IMR-90 (cell line): ENCODE measurements around the gene MARS1. TPM values are rescaled to one million over a fixed set of nuclear protein-coding genes. Genes with fewer than 3 reads are reported as not detected.

Source experiments
- ATAC-seq: fragments of 200-7000 bp; cut with Tn5 transposase; 2 replicates; pipeline ENCODE4 v1.9.1; 2020; ENCODE audit warnings: low read depth, mild to moderate bottlenecking, moderate library complexity
- BruUV-seq: library from RNA; stranded (reverse); fragments of 400-500 nt; replicated peaks from 2 replicates; lab custom pipeline; 2021; lab: Mats Ljungman, UMichigan
- CTCF ChIA-PET: fragments of 300-600 bp; formaldehyde crosslinking; extraction: SDS; loops from one replicate; lab custom pipeline; 2021; ENCODE audit warnings: antibody characterized with exemption; lab: Yijun Ruan, JAX
- POLR2A ChIA-PET: fragments of 300-600 bp; sonication (Branson Sonifier 250); formaldehyde crosslinking; loops from one replicate; lab custom pipeline; 2022; ENCODE audit warnings: antibody characterized with exemption; ENCODE audit not compliant: unreplicated experiment; lab: Charles Lee
- DNase-seq: peaks from one replicate; pipeline ENCODE4 v3.0.0; 2013
- H2AFZ ChIP-seq: replicated peaks from 2 replicates; pipeline ENCODE3; 2013; ENCODE audit warnings: low read length, mild to moderate bottlenecking; ENCODE audit not compliant: poor library complexity
- H2AK5ac ChIP-seq: 2 replicates; pipeline ENCODE4 v1.6.1; 2013; ENCODE audit warnings: low read depth, low read length, inconsistent platforms
- H2AK9ac ChIP-seq: replicated peaks from 2 replicates; pipeline ENCODE3; 2013; ENCODE audit warnings: mild to moderate bottlenecking, low read depth, low read length, moderate library complexity; ENCODE audit not compliant: poor library complexity
- H2BK120ac ChIP-seq: 2 replicates; pipeline ENCODE4 v1.6.1; 2013; ENCODE audit warnings: low read depth, low read length, inconsistent platforms
- H2BK15ac ChIP-seq: 3 replicates; pipeline ENCODE4 v1.6.1; 2013; ENCODE audit warnings: low read depth, low read length, inconsistent platforms
- H2BK20ac ChIP-seq: 2 replicates; pipeline ENCODE4 v1.6.1; 2013; ENCODE audit warnings: low read depth, mild to moderate bottlenecking, inconsistent platforms, low read length, moderate library complexity
- H2BK5ac ChIP-seq: 2 replicates; pipeline ENCODE4 v1.6.1; 2013; ENCODE audit warnings: mild to moderate bottlenecking, low read depth, low read length, inconsistent platforms; ENCODE audit not compliant: poor library complexity, severe bottlenecking
- H3K14ac ChIP-seq: replicated peaks from 2 replicates; pipeline ENCODE4 v1.6.1; 2013; ENCODE audit warnings: low read depth, low read length, inconsistent platforms
- H3K18ac ChIP-seq: 2 replicates; pipeline ENCODE4 v1.6.1; 2013; ENCODE audit warnings: low read depth, low read length, control low read depth
- H3K23ac ChIP-seq: 2 replicates; pipeline ENCODE4 v1.6.1; 2013; ENCODE audit warnings: low read depth, low read length, inconsistent platforms
- H3K27ac ChIP-seq: 2 replicates; pipeline ENCODE4 v1.5.1; 2013; ENCODE audit warnings: mild to moderate bottlenecking, control low read depth, low read length; ENCODE audit not compliant: insufficient read depth
- H3K27me3 ChIP-seq: 2 replicates; pipeline ENCODE4 v1.6.1; 2013; ENCODE audit warnings: low read length; ENCODE audit not compliant: control insufficient read depth, insufficient read depth
- H3K36me3 ChIP-seq: 2 replicates; pipeline ENCODE4 v1.6.1; 2013; ENCODE audit warnings: low read length, mixed read lengths; ENCODE audit not compliant: control insufficient read depth, insufficient read depth
- H3K4ac ChIP-seq: 2 replicates; pipeline ENCODE4 v1.6.1; 2013; ENCODE audit warnings: low read depth, low read length, inconsistent platforms
- H3K4me1 ChIP-seq: 2 replicates; pipeline ENCODE4 v1.6.1; 2013; ENCODE audit warnings: low read length, mixed read lengths; ENCODE audit not compliant: control insufficient read depth, insufficient read depth
- H3K4me2 ChIP-seq: 2 replicates; pipeline ENCODE4 v1.6.1; 2013; ENCODE audit warnings: low read depth, mild to moderate bottlenecking, control low read depth, low read length, moderate library complexity
- H3K4me3 ChIP-seq: 2 replicates; pipeline ENCODE4 v1.5.1; 2013; ENCODE audit warnings: low read depth, mild to moderate bottlenecking, control low read depth, low read length, moderate library complexity; ENCODE audit not compliant: insufficient read depth
- H3K56ac ChIP-seq: 2 replicates; pipeline ENCODE4 v1.6.1; 2013; ENCODE audit warnings: low read length, inconsistent platforms; ENCODE audit not compliant: insufficient read depth; ENCODE audit errors: extremely low read depth
- H3K79me1 ChIP-seq, 2 experiments: 2 replicates each; pipeline ENCODE4 v1.6.1; 2013; ENCODE audit warnings: low read length in 2 of 2, inconsistent platforms in 1 of 2, low read depth in 1 of 2
- H3K9ac ChIP-seq: 2 replicates; pipeline ENCODE4 v1.6.1; 2013; ENCODE audit warnings: low read depth, low read length, control low read depth
- H3K9me1 ChIP-seq: 2 replicates; pipeline ENCODE4 v1.6.1; 2013; ENCODE audit warnings: low read length, inconsistent platforms; ENCODE audit not compliant: insufficient read depth
- H3K9me3 ChIP-seq: 2 replicates; pipeline ENCODE4 v1.6.1; 2013; ENCODE audit warnings: low read length; ENCODE audit not compliant: control insufficient read depth, insufficient read depth
- H4K20me1 ChIP-seq: 2 replicates; pipeline ENCODE4 v1.6.1; 2013; ENCODE audit warnings: low read length, inconsistent platforms; ENCODE audit not compliant: insufficient read depth
- H4K5ac ChIP-seq: 2 replicates; pipeline ENCODE4 v1.6.1; 2013; ENCODE audit warnings: mild to moderate bottlenecking, low read depth, low read length, control low read depth
- H4K8ac ChIP-seq, 2 experiments: 2 replicates each; pipeline ENCODE4 v1.6.1; 2013; ENCODE audit warnings: low read depth in 2 of 2, low read length in 2 of 2, control low read depth in 1 of 2, inconsistent platforms in 1 of 2
- H4K91ac ChIP-seq: 2 replicates; pipeline ENCODE4 v1.6.1; 2013; ENCODE audit warnings: low read depth, low read length, inconsistent platforms; ENCODE audit not compliant: insufficient read depth
- CEBPB ChIP-seq: IDR thresholded peaks from 2 replicates; pipeline ENCODE4 v1.6.1; 2012; ENCODE audit warnings: low read depth, low read length, improper control_type of control experiment
- CHD1 ChIP-seq: IDR thresholded peaks from 2 replicates; pipeline ENCODE4 v1.6.1; 2012; ENCODE audit warnings: low read depth, low read length, improper control_type of control experiment
- WGBS, 2 experiments: methylation state at CpG; one replicate each; pipeline versions ENCODE4 v1.1.5 to v1.1.7; 2013; ENCODE audit warnings: missing lambda C conversion rate in 2 of 2; ENCODE audit not compliant: insufficient read length in 1 of 2; ENCODE audit errors: extremely low coverage in 2 of 2; 5-methylcytosine and 5-hydroxymethylcytosine counted together
- dilution Hi-C: fragments of 300-500 bp; cut with HindIII; formaldehyde crosslinking; loops from one replicate; pipeline ENCODE4 v1.14.3; 2018; ENCODE audit warnings: low sequenced_read_pairs; ENCODE audit not compliant: unreplicated experiment
- in situ Hi-C: fragments of 300-500 bp; cut with MboI; formaldehyde crosslinking; loops from 3 replicates; pipeline ENCODE4 v1.14.3; 2019; ENCODE audit warnings: low sequenced_read_pairs, inconsistent platforms, mixed read lengths
- intact Hi-C: fragments of 100-400 bp; cut with micrococcal nuclease; formaldehyde crosslinking; loops from 2 replicates; pipeline ENCODE4 v1.10.0; 2022
- polyA plus RNA-seq, 3 experiments: library from polyadenylated mRNA; depleted of rRNA; stranded (reverse); fragments of >200 nt; gene quantifications; 2 replicates each; pipeline ENCODE4 v1.2.3, GENCODE V29; 2012; ENCODE audit warnings: low replicate concordance in 1 of 3
- total RNA-seq: library from RNA; depleted of rRNA; stranded (reverse); fragments of >200 nt; gene quantifications from 2 replicates; pipeline ENCODE4 v1.2.3, GENCODE V29; 2012

MARS1 gene
- total and polyA plus RNA-seq, 2 of the 4 experiments (the other 2 are of a cell fraction): 156 to 164 TPM

- no TSS peak for BruUV-seq
- dilution Hi-C loops: no loop called here
These were observed 42.0 kb downstream of the MARS1 start for GRCh38 chr12:57529831-57530230.

More at GRCh38 chr12:57529831-57530230, 42.0 kb downstream of the MARS1 start:
- H3K27ac ChIP-seq: no peak overlapping the region
- peaks cover 8% of the 10 kb centered on the region for H4K20me1 ChIP-seq
- no peak overlapping the region for H3K4me2 ChIP-seq
- POLR2A ChIA-PET: no interaction called here
- CTCF ChIA-PET: no interaction called here
- no peak overlapping the region for H3K14ac ChIP-seq
- no peak overlapping the region for H2AFZ ChIP-seq
- H3K23ac ChIP-seq: no peak overlapping the region
- no CpG with 5 or more reads among the region's 6 CpGs for WGBS, 2 experiments
- H2BK5ac ChIP-seq: no peak overlapping the region
- H4K8ac ChIP-seq: no peak overlapping the region
- H2BK20ac ChIP-seq: no peak overlapping the region
- no peak overlapping the region for H3K4ac ChIP-seq
- no peak overlapping the region for H2AK9ac ChIP-seq
- H3K36me3 ChIP-seq: peaks cover 81% of the 10 kb centered on the region
- no peak overlapping the region for H3K4me3 ChIP-seq
- H3K9ac ChIP-seq: no peak overlapping the region
- no peak overlapping the region for H4K91ac ChIP-seq
- no peak overlapping the region for H2BK120ac ChIP-seq
- in situ Hi-C loops: no loop called here
- H3K27me3 ChIP-seq: no peaks in the 10 kb centered on the region
- no peaks in the 10 kb centered on the region for H3K9me3 ChIP-seq
- no peak for ATAC-seq
- TF ChIP-seq CHD1 (no peak), CEBPB (peak; percentile 22; the same call in 1 of the 2 replicates)
- H2BK15ac ChIP-seq: no peak overlapping the region
- no peaks in the 10 kb centered on the region; the same call in 1 of the 2 replicates for H3K4me1 ChIP-seq
- no peaks in the 10 kb centered on the region; the same call in 1 of the 2 replicates for H3K9me1 ChIP-seq
- DNase-seq: no peak
- H3K18ac ChIP-seq: no peak overlapping the region
- intact Hi-C loops: no loop called here
- peaks cover 9 to 42% of the 10 kb centered on the region in 2 experiments for H3K79me1 ChIP-seq
- no peak overlapping the region for H4K5ac ChIP-seq
- no peak overlapping the region for H2AK5ac ChIP-seq
- no peak overlapping the region for H3K56ac ChIP-seq
